OCI-LY3 (cell line): ENCODE results near the gene SPATS1.

Experiments used
- H2AFZ ChIP-seq: fragments of 200-600, 300-600 bp; shearing (Covaris generic); 2 replicates; pipeline ENCODE4 v1.6.0; 2014; ENCODE audit warnings: antibody characterized with exemption, low read depth, low read length
- H3K27ac ChIP-seq: fragments of 200-600, 300-600 bp; sonication (generic); 2 replicates; pipeline ENCODE4 v1.5.1; 2014; ENCODE audit warnings: mild to moderate bottlenecking, low read length, moderate library complexity, mixed read lengths
- H3K27me3 ChIP-seq: fragments of 200-600, 300-600 bp; sonication (generic); 2 replicates; pipeline ENCODE4 v1.6.1; 2014; ENCODE audit warnings: low read depth, low read length, mixed read lengths
- H3K36me3 ChIP-seq: fragments of 200-600, 300-600 bp; sonication (generic); replicated peaks from 2 replicates; pipeline ENCODE3; 2014; ENCODE audit warnings: low read depth, low read length, mixed read lengths
- H3K4me1 ChIP-seq: fragments of 300-600, 200-600 bp; sonication (generic); 2 replicates; pipeline ENCODE4 v1.6.1; 2014; ENCODE audit warnings: low read length, mixed read lengths
- H3K4me2 ChIP-seq: fragments of 200-600, 300-600 bp; sonication (generic); 2 replicates; pipeline ENCODE4 v1.6.1; 2014; ENCODE audit warnings: low read length, mixed read lengths
- H3K4me3 ChIP-seq: fragments of 300-600, 200-600 bp; sonication (generic); 2 replicates; pipeline ENCODE4 v1.5.1; 2014; ENCODE audit warnings: antibody characterized with exemption, mild to moderate bottlenecking, low read length, moderate library complexity
- H3K79me2 ChIP-seq: fragments of 300-600, 200-600 bp; shearing (Covaris generic); 2 replicates; pipeline ENCODE4 v1.6.1; 2014; ENCODE audit warnings: mild to moderate bottlenecking, low read length, mixed read lengths
- H3K9ac ChIP-seq: fragments of 300-600, 200-600 bp; shearing (Covaris generic); 2 replicates; pipeline ENCODE4 v1.6.0; 2014; ENCODE audit warnings: mild to moderate bottlenecking, low read length, moderate library complexity
- H3K9me3 ChIP-seq: fragments of 200-600, 300-600 bp; shearing (Covaris generic); 2 replicates; pipeline ENCODE4 v1.6.1; 2014; ENCODE audit warnings: low read length, mixed read lengths; ENCODE audit not compliant: insufficient read depth
- H4K20me1 ChIP-seq: fragments of 200-600, 300-600 bp; sonication (generic); 2 replicates; pipeline ENCODE4 v1.6.1; 2016; ENCODE audit warnings: low read length, mixed read lengths; ENCODE audit not compliant: insufficient read depth
- CTCF ChIP-seq: fragments of 200-600, 300-600 bp; sonication (generic); IDR thresholded peaks from 2 replicates; pipeline ENCODE4 v1.5.1; 2014; ENCODE audit warnings: antibody characterized with exemption, low read length, low read depth
- EZH2phosphoT487 ChIP-seq: fragments of 200-600 bp; shearing (Covaris generic); IDR thresholded peaks from 2 replicates; pipeline ENCODE4 v1.6.1; 2018; ENCODE audit warnings: antibody characterized with exemption, mixed run types, low read depth

Gene SPATS1

GRCh38 chr6:44342489-44342888 lies at the start of gene SPATS1:
Gene SPATS1 (plus strand): TSS chr6:44342650. CDS start chr6:44343096, 446 bp downstream.
- TF ChIP-seq EZH2phosphoT487 = no peak
- no peak for TF ChIP-seq CTCF
- Histone ChIP-seq H4K20me1 (no peaks in the 10 kb centered on the region), H2AFZ (peak within 1 kb of the TSS; percentile 80; the same call in 1 of the 2 replicates), H3K4me1 (peaks cover 7% of the 10 kb centered on the region; the same call in 1 of the 2 replicates), H3K36me3 (no peaks in the 10 kb centered on the region), H3K79me2 (no peaks in the 10 kb centered on the region), H3K27me3 (peaks cover 37% of the 10 kb centered on the region), H3K4me3 (0 out of 2 replicates have a peak within 1 kb of the TSS, but pooled peaks have one; percentile 21), H3K4me2 (peak within 1 kb of the TSS; percentile 22), H3K27ac (no peak within 1 kb of the TSS), H3K9me3 (no peaks in the 10 kb centered on the region), H3K9ac (no peak within 1 kb of the TSS)

- Histone ChIP-seq H3K27me3 (peaks cover 26% of the 10 kb centered on the region), H3K9ac (no peak overlapping the region)
Observed at GRCh38 chr6:44292661-44293365, 49.6 kb upstream of the SPATS1 start.

GRCh38 chr6:44294832-44295791 lies 47.3 kb upstream of the SPATS1 start:
- Histone ChIP-seq H3K4me2 (no peak overlapping the region), H3K36me3 (peaks cover under 1% of the 10 kb centered on the region), H3K9me3 (no peaks in the 10 kb centered on the region), H4K20me1 (no peaks in the 10 kb centered on the region), H3K4me3 (no peak overlapping the region), H3K79me2 (no peaks in the 10 kb centered on the region), H3K27ac (no peak overlapping the region), H3K9ac (no peak overlapping the region), H3K4me1 (no peaks in the 10 kb centered on the region), H2AFZ (no peak overlapping the region), H3K27me3 (peaks cover 9% of the 10 kb centered on the region)
- TF ChIP-seq CTCF (no peak), EZH2phosphoT487 (no peak)

More at GRCh38 chr6:44292661-44293365, 49.6 kb upstream of the SPATS1 start:
- TF ChIP-seq EZH2phosphoT487 = no peak
- no peak for TF ChIP-seq CTCF
- Histone ChIP-seq H3K4me3 (no peak overlapping the region), H3K79me2 (no peaks in the 10 kb centered on the region), H3K4me2 (no peak overlapping the region), H3K27ac (no peak overlapping the region), H3K9me3 (no peaks in the 10 kb centered on the region), H3K4me1 (no peaks in the 10 kb centered on the region), H3K36me3 (no peaks in the 10 kb centered on the region), H2AFZ (no peak overlapping the region), H4K20me1 (no peaks in the 10 kb centered on the region)
